CD4-positive, alpha-beta T cell treated with Interleukin-12 subunit alpha and Interleukin-12 subunit beta, for 1 hour (primary cell): ENCODE results near the gene CYP2R1.
"Not testable (repeated sequence)": the region's sequence is repeated elsewhere in the genome, so short reads cannot be mapped to it uniquely, and the experiment has no call there.

Experiments used
- DNase-seq: peaks from one replicate; pipeline ENCODE4 v3.0.0-alpha.2; 2020

The CYP2R1 gene

GRCh38 chr11:14891143-14892035 lies 642 bp downstream of the CYP2R1 start:
- peak; percentile 91 for DNase-seq

- no peak for DNase-seq
These were observed 5.5 kb downstream of the CYP2R1 start for GRCh38 chr11:14886513-14886912.

- DNase-seq = no peak
These were observed 7.3 kb downstream of the CYP2R1 start for GRCh38 chr11:14884667-14885273.

- not testable (repeated sequence) for DNase-seq
These were observed 8.3 kb downstream of the CYP2R1 start for GRCh38 chr11:14883683-14884082.

GRCh38 chr11:14882196-14882595 lies 9.8 kb downstream of the CYP2R1 start:
- DNase-seq = no peak

- no peak for DNase-seq
These were observed 10.3 kb downstream of the CYP2R1 start for GRCh38 chr11:14881576-14882193.

- DNase-seq = no peak
These were observed 16.9 kb downstream of the CYP2R1 start for GRCh38 chr11:14875163-14875562.

- DNase-seq = no peak
These were observed 18.4 kb downstream of the CYP2R1 start for GRCh38 chr11:14873632-14874031.

GRCh38 chr11:14872032-14872431 lies 20.0 kb downstream of the CYP2R1 start:
- no peak for DNase-seq

- not testable (repeated sequence) for DNase-seq
These were observed 28.3 kb downstream of the CYP2R1 start for GRCh38 chr11:14863775-14864174.

- DNase-seq = no peak
These were observed 30.4 kb downstream of the CYP2R1 start for GRCh38 chr11:14861680-14862079.

- no peak for DNase-seq
These were observed 31.5 kb downstream of the CYP2R1 start for GRCh38 chr11:14860511-14860910.

GRCh38 chr11:14858404-14858803 lies 33.6 kb downstream of the CYP2R1 start:
- DNase-seq = no peak

GRCh38 chr11:14857621-14858020 lies 34.4 kb downstream of the CYP2R1 start:
- DNase-seq = no peak

GRCh38 chr11:14855890-14856289 lies 36.1 kb downstream of the CYP2R1 start:
- DNase-seq = no peak

- no peak for DNase-seq
These were observed 38.0 kb downstream of the CYP2R1 start for GRCh38 chr11:14854057-14854456.

- no peak for DNase-seq
These were observed 39.4 kb downstream of the CYP2R1 start for GRCh38 chr11:14852571-14853177.

- DNase-seq = no peak
These were observed 50.0 kb downstream of the CYP2R1 start for GRCh38 chr11:14842002-14842401.

GRCh38 chr11:14835496-14836492 lies 56.2 kb downstream of the CYP2R1 start:
- no peak for DNase-seq
